ENCODE measurements around the gene CCR3.
"Not testable (repeated sequence)": the region's sequence is repeated elsewhere in the genome, so short reads cannot be mapped to it uniquely, and the experiment has no call there.

The CCR3 gene

GRCh38 chr3:46242120-46242519 is at the start of gene CCR3:
CCR3 (plus strand) TSS chr3:46242460; CDS start chr3:46265159, 22,699 bp downstream.
- DNase-seq (ENCODE audit: low read depth, low spot score): no peak

GRCh38 chr3:46192939-46193338 is 49.3 kb upstream of the CCR3 start:
- no peak for DNase-seq (ENCODE audit: low read depth, low spot score)

DNA sequence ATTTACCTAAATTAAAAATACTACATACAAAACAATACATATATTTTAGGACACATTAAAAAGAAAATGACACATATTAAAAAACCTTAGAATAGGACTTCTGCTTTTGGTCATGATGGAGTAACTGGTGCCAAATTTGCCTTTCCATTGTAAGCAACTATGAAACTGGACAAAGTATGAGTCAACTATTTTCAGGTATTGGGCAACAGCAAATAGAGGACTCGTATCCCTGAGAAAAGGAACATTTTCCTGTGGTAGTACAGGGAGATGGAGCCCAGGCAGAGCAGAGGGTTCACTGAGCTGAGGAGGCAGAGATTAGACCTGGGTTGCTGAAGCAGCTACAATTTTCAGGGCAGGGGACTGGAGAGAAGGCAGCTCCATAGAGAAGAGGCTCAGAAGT is 48.8 kb upstream of the CCR3 start:
- no peak for DNase-seq (ENCODE audit: low read depth, low spot score)

DNA sequence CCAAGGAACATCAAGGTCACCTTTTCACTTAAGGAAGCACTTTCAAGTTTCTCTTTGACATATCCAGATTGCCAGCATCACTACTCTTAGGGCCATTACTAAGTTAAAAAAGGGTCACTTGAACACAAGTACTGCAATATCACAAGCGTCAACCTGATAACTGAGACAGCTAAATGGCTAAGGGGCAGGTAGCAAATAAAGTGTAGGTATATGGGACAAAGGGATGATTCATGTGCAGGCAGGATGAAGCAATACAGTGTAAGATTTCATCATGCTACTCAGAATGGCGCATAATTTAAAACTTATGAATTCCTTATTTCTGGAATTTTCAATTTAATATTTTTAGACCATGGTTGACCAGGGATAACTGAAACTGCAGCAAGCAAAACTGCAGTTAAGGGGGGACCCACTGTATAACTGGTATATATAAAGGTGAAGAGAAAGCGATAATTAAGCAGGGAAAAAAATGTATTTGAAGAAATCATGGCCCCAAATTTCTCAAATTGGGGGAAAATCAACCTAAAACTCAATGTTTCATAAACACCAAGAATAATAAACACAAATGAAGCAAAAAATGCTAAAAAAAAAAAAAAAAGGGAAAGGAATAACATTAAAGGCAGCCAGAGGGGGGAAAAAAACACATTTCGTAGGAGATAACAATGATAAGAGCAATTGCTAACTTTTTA is 47.2 kb upstream of the CCR3 start:
- no peak for DNase-seq (ENCODE audit: low read depth, low spot score)

DNA sequence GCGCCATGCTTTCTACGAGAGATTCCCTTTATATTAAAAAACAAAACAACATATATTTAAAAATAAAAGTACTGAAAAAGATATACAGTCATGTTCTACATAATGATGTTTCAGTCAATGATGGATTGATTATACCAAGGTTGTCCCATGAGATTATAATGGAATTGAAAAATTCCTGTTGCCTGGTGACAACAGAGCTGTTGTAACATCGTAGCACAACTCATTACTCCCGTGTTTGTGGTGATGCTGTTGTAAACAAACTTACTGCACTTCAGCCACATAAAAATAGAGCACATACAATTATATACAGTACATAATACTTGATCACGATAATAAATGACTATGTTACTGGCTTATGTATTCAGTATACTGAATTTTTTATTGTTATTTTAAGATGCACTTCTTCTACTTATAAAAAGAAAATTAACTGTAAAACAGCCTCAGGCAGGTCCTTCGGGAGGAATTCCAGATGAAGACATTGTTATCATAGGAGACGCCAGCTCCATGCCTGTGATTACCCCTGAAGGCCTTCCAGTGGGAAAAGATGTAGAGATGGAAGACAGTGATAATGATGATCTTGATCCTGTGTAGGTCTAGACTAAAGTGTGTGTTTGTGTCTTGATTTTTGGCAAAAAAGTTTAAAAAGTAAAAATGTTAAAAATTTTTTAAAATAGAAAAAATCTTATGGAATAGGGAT is 45.9 kb upstream of the CCR3 start:
- DNase-seq (ENCODE audit: low read depth, low spot score): no peak

DNA sequence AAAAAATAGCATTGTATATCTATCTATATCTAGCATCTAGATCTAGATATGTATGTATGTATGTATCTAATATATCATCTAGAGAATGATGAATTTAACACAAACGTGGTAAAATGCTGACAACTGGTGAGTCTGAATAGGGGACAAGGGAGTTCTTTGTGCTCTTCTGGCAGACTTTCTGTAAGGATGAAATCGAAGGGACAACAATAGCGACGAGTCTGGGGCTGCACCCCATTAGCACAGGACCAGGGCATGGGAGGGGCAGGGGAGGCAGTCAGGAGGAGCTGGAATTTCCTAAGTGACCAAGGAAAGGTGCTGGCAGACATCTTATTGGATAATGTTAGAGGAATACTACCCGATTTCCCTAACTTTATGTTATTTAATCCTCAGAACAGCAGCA is 42.0 kb upstream of the CCR3 start:
- no peak for DNase-seq (ENCODE audit: low read depth, low spot score)

GRCh38 chr3:46200790-46201189 is 41.5 kb upstream of the CCR3 start:
- DNase-seq (ENCODE audit: low read depth, low spot score): no peak

DNA sequence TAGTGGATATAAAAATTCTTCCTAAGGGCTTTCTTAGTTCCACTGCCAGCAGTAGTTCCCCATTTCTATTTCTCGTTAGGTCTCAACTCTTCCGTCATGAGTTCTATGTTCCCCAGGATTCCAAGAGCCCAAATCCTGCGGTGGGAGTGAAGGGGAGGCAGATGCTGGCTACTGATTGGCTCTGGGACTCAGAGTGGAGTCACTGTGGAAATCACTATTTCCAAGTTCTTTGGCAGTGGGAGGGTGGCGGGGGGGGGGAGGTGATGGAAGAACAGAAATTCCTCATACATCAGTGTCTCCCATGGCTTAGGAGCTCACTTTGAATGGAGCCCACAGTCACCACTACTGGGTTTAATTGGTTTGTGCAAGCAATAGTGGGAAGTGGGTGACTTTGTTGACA is 39.7 kb upstream of the CCR3 start:
- no peak for DNase-seq (ENCODE audit: low read depth, low spot score)

GRCh38 chr3:46203681-46204080 is 38.6 kb upstream of the CCR3 start:
- DNase-seq (ENCODE audit: low read depth, low spot score): no peak

GRCh38 chr3:46205286-46205960 is 36.8 kb upstream of the CCR3 start:
- DNase-seq (ENCODE audit: low read depth, low spot score): no peak

- no peak for DNase-seq (ENCODE audit: low read depth, low spot score)
These were observed 35.8 kb upstream of the CCR3 start for GRCh38 chr3:46206282-46207015.

- not testable (repeated sequence) for DNase-seq (ENCODE audit: low read depth, low spot score)
These were observed 34.7 kb upstream of the CCR3 start for GRCh38 chr3:46207514-46207913.

- DNase-seq (ENCODE audit: low read depth, low spot score): no peak
These were observed 34.0 kb upstream of the CCR3 start, which contains the start of gene CCR1 for GRCh38 chr3:46208167-46208704. CCR1 (minus strand) TSS chr3:46208313; CDS start chr3:46204313, 4,000 bp downstream.

DNA sequence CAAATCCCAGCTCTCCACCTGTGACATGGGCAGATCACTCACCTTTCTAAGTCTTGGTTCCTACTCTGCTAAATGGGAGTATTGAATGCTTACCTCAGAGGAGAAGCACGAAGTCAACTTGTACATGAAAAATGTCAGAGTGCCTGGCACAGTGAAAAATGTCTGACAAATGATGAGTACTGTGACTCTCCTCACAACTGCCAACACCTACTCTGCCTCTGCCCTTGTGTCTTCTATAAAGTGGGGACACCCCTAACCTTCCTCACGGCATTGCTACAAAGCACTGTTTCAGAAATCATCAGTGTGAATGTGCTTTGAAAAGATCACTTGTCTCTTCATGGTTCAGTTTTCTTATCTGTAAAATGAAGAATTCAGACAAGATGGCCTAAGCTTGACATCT is 33.2 kb upstream of the CCR3 start:
- DNase-seq (ENCODE audit: low read depth, low spot score): no peak

DNA sequence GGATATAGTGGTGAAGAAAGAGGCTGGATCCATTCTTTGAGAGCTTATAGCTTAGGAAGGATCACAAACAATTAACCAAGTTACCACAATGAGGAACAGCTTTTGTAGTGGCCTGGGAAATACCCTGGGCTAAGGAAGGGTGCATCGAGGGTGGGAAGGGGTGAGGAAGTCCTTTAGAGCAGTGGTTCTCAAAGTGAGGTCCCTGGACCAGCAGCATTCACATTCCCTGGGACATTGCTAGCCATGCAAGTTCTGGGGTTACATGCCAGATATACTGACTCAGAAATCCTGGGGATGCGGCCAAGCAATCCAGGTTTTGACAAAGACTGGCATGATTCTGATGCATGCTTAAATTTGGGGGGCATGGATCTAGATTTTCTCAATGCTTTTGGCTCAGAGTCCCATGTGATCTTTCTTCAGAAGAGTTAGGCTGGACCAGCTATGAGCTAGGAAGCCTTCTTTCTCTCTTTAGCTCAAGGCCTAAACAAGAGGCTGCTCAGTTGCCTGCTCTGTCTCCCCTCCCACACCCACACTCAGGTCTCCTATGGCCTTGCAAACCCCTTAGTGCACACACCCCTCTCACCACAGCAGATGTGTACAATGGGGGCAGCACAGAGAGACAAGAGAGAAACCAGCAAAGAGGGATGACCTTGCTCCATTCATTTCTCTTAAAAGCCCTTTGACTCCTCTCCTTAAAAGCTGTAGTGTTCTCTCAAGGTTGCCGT is 32.4 kb upstream of the CCR3 start:
- no peak for DNase-seq (ENCODE audit: low read depth, low spot score)

GRCh38 chr3:46212101-46212500 is 30.2 kb upstream of the CCR3 start:
- no peak for DNase-seq (ENCODE audit: low read depth, low spot score)

DNA sequence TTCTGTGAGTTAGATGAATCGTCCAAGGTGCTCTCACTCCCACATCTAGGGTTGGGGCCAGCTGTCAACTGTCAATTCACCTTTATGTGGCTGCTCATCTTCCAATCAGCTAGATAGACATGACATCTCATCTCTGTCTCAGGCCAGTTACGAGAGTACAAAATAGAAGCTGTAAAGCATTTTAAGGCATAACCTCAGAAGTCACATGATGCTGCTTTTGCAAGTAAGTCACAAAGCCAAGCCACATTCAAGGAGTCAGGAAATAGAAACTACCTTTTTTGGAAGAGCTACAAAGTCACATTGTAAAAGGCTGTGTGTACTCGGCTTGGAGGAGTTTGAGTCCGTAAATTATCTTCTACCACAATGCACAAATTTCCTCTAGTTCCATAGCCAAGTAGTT is 29.1 kb upstream of the CCR3 start:
- DNase-seq (ENCODE audit: low read depth, low spot score): no peak

DNA sequence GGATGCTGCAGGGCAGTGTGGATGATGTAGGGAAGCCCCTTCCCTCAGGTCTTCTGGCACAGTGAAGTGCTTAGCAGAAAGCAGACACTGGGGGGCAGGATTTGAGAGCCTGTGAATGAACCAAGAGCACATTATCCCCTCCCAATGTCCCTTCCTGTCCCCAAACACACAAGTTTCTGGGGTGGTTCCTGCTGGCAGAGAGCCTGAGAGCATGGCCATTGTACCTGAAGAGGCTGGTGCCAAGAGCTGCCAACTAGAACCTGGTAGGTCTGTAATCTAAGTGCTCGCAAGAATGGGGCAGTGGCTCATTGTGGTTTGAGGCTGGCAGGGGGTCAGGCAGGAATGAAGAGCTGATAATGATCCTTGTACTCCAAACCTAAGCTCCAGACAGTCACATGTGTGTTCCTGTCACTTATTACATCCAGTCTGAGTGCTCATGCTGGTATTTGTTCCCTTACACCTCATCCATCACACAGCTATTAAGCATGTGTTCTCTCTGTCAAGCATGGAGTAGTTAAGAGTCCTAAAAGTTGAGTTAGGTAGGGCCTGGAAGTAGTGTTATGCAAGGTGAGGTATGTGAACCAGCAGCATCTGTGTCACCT is 27.4 kb upstream of the CCR3 start:
- no peak for DNase-seq (ENCODE audit: low read depth, low spot score)

DNA sequence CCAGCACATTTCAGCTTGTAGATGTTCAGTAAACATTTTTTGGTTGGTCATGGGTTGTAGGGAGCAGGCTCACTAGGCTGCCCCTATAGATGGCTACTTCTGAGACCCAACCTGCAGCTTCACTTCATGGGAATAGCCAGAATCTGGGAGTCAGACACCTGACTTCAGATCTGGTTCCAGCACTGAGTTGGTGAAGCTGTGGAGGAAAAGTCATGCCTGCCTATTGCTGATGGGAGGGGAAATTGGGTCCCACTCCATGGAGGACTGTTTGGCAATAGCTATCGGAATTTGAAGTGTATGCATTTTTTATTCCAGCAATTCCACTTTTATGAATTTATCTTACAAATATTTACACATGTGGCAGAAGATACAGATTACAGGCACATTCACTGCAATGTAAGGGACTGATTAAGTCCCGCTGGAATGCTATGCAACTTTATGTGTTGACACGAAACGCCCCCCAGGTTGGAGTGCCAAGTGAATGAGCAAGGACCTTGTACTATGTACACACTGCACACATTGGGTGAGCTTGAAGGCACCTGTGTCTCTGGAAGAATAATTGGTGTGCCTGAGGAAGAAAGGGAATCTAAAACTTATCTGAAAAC is 26.3 kb upstream of the CCR3 start:
- no peak for DNase-seq (ENCODE audit: low read depth, low spot score)

DNA sequence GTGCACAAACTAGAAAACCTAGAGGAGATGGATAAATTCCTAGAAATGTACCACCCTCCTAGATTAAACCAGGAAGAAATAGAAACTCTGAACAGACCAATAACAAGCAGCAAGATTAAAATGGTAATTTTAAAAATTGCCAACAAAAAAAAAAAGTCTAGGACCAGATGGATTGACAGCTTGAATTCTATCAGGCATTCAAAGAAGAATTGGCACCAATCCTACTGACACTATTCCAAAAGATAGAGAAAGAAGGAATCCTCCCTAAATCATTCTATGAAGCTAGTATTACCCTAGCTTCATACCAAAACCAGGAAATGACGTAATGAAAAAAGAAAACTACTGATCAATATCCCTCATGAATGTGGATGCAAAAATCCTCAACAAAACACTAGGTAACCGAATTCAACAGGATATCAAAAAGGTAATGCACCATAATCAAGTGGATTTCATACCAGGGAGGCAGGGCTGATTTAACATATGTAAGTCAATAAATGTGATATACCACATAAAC is 24.0 kb upstream of the CCR3 start:
- DNase-seq (ENCODE audit: low read depth, low spot score): no peak
